GM12878 (cell line): ENCODE data around the gene DPF3. TPM values are rescaled to one million over a fixed set of nuclear protein-coding genes. Genes with fewer than 3 reads are reported as not detected.

Experiments
- BCLAF1 ChIP-seq: fragments of 450-650 bp; IDR thresholded peaks from 2 replicates; pipeline ENCODE4 v1.6.1; 2017; ENCODE audit warnings: antibody characterized with exemption, mild to moderate bottlenecking, moderate library complexity
- BRCA1 ChIP-seq: IDR thresholded peaks from 2 replicates; pipeline ENCODE4 v1.6.1; 2011; ENCODE audit warnings: low read depth, low read length, improper control_type of control experiment
- FOXM1 ChIP-seq: IDR thresholded peaks from 2 replicates; pipeline ENCODE4 v1.6.1; 2012; ENCODE audit warnings: low read depth, mild to moderate bottlenecking, inconsistent platforms, low read length, moderate library complexity
- IRF3 ChIP-seq: fragments of 450-650 bp; IDR thresholded peaks from 2 replicates; pipeline ENCODE4 v1.6.1; 2014; ENCODE audit warnings: mild to moderate bottlenecking
- MLLT1 ChIP-seq: fragments of 450-650 bp; IDR thresholded peaks from 2 replicates; pipeline ENCODE4 v1.6.1; 2016; ENCODE audit warnings: mild to moderate bottlenecking
- POU2F2 ChIP-seq: IDR thresholded peaks from 3 replicates; pipeline ENCODE4 v1.6.1; 2011; ENCODE audit warnings: low read depth, mild to moderate bottlenecking, low read length, borderline replicate concordance
- RAD21 ChIP-seq: IDR thresholded peaks from 2 replicates; pipeline ENCODE4 v1.6.1; 2011; ENCODE audit warnings: mild to moderate bottlenecking, low read depth, low read length, moderate library complexity; ENCODE audit not compliant: insufficient read depth
- RCOR1 ChIP-seq: conservative IDR thresholded peaks from 2 replicates; pipeline ENCODE4 v1.6.1; 2012; ENCODE audit warnings: low read depth, low read length, improper control_type of control experiment
- SIX5 ChIP-seq: IDR thresholded peaks from 2 replicates; pipeline ENCODE4 v1.6.1; 2011; ENCODE audit warnings: mild to moderate bottlenecking, low read depth, low read length, moderate library complexity; ENCODE audit not compliant: severe bottlenecking
- SUPT20H ChIP-seq: IDR thresholded peaks from 2 replicates; pipeline ENCODE4 v1.6.1; 2011; ENCODE audit warnings: low read depth, mild to moderate bottlenecking, low read length, moderate library complexity, borderline replicate concordance; ENCODE audit not compliant: control insufficient read depth
- WRNIP1 ChIP-seq: IDR thresholded peaks from 2 replicates; pipeline ENCODE4 v1.6.1; 2011; ENCODE audit warnings: low read depth, low read length, improper control_type of control experiment, borderline replicate concordance
- polyA plus RNA-seq, 11 experiments: library from polyadenylated mRNA; depleted of rRNA in 4 of 11; unstranded in 6 of 11; stranded (reverse) in 5 of 11; fragments of >200 nt; fragmentation: Nextera tagmentation in 4 of 11; fragmentation: Illumina TruSeq in 1 of 11; extraction: Ambion mirVana in 4 of 11; extraction: Trizol in 1 of 11; gene quantifications; 1 replicate in 1 of 11; 2 replicates in 10 of 11; pipeline versions ENCODE4 v1.2.1 to v1.2.3, GENCODE V29; 2011 to 2016; ENCODE audit warnings: inconsistent platforms in 2 of 11, missing spikeins in 2 of 11, low read depth in 1 of 11
- total RNA-seq, 4 experiments: library from RNA; depleted of rRNA in 3 of 4; stranded (reverse); fragments of >200 nt in 3 of 4; fragmentation: Illumina TruSeq in 1 of 4; extraction: Trizol in 1 of 4; gene quantifications; 2 replicates each; pipeline versions ENCODE4 v1.2.1 to v1.2.3, GENCODE V29; 2013 to 2021

DPF3 gene
- total and polyA plus RNA-seq, 10 of the 15 experiments (the other 5 are each of a cell fraction or from before 2014, with no cell fraction given): 0.69 to 8.0 (median 2.2) TPM

- no peak for TF ChIP-seq MLLT1
- no peak for TF ChIP-seq WRNIP1
- no peak for TF ChIP-seq POU2F2
- no peak for TF ChIP-seq SIX5
- TF ChIP-seq SUPT20H: no peak
- no peak for TF ChIP-seq BRCA1
- no peak for TF ChIP-seq IRF3
- TF ChIP-seq BCLAF1: no peak
- TF ChIP-seq RAD21: no peak
- TF ChIP-seq FOXM1: no peak
- no peak for TF ChIP-seq RCOR1
- TF ChIP-seq, all 136 proteins: peak for 0
Observed at GRCh38 chr14:72716476-72716875, 177.4 kb downstream of the DPF3 start (continued).
